Glutamatergic neuron (in vitro differentiated cells): Measurements from ENCODE around the gene RAP2C. TPM values are rescaled to one million over a fixed set of nuclear protein-coding genes. Genes with fewer than 3 reads are reported as not detected.

ENCODE experiments used
- DNase-seq: peaks from one replicate; pipeline ENCODE4 v3.0.0; 2022
- H3K27ac Mint-ChIP-seq: one replicate; pipeline ENCODE4 v1.8.0; 2020; ENCODE audit warnings: mild to moderate bottlenecking, mixed read lengths, inconsistent platforms; ENCODE audit not compliant: unreplicated experiment
- H3K27me3 Mint-ChIP-seq: one replicate; pipeline ENCODE4 v1.8.0; 2020; ENCODE audit warnings: mild to moderate bottlenecking, moderate library complexity, mixed read lengths, inconsistent platforms; ENCODE audit not compliant: unreplicated experiment
- H3K36me3 Mint-ChIP-seq: one replicate; pipeline ENCODE4 v1.8.0; 2020; ENCODE audit warnings: mild to moderate bottlenecking, mixed read lengths, inconsistent platforms; ENCODE audit not compliant: unreplicated experiment
- H3K4me1 Mint-ChIP-seq: one replicate; pipeline ENCODE4 v1.8.0; 2020; ENCODE audit warnings: mild to moderate bottlenecking, low read depth, mixed read lengths, inconsistent platforms; ENCODE audit not compliant: unreplicated experiment
- H3K4me3 Mint-ChIP-seq: one replicate; pipeline ENCODE4 v1.8.0; 2020; ENCODE audit warnings: mild to moderate bottlenecking, mixed read lengths, inconsistent platforms; ENCODE audit not compliant: unreplicated experiment
- H3K9me3 Mint-ChIP-seq: one replicate; pipeline ENCODE4 v1.8.0; 2020; ENCODE audit warnings: mild to moderate bottlenecking, moderate library complexity, mixed read lengths, inconsistent platforms; ENCODE audit not compliant: unreplicated experiment
- total RNA-seq: library from RNA; stranded (reverse); fragmentation: NEBNext Ultra II Directional; extraction: Animal tissue kit (Norgen Biotek cat#: 25700); gene quantifications from one replicate; pipeline ENCODE4 v1.2.1, GENCODE V29; 2021; ENCODE audit not compliant: unreplicated experiment
- TF ChIP-seq, protein P1 (sequence below): fragments of 200-600 bp; sonication (generic); IDR thresholded peaks from one replicate; pipeline ENCODE4 v1.5.0; 2021; ENCODE audit not compliant: partially characterized antibody, unreplicated experiment

The RAP2C gene
- total RNA-seq, 1 donor from 2014 or later, result 22.2 TPM

- no peaks in the 10 kb centered on the region for H3K9me3 Mint-ChIP-seq
- TF ChIP-seq, protein P1, sequence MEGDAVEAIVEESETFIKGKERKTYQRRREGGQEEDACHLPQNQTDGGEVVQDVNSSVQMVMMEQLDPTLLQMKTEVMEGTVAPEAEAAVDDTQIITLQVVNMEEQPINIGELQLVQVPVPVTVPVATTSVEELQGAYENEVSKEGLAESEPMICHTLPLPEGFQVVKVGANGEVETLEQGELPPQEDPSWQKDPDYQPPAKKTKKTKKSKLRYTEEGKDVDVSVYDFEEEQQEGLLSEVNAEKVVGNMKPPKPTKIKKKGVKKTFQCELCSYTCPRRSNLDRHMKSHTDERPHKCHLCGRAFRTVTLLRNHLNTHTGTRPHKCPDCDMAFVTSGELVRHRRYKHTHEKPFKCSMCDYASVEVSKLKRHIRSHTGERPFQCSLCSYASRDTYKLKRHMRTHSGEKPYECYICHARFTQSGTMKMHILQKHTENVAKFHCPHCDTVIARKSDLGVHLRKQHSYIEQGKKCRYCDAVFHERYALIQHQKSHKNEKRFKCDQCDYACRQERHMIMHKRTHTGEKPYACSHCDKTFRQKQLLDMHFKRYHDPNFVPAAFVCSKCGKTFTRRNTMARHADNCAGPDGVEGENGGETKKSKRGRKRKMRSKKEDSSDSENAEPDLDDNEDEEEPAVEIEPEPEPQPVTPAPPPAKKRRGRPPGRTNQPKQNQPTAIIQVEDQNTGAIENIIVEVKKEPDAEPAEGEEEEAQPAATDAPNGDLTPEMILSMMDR, result no peak
- no peak overlapping the region for H3K27ac Mint-ChIP-seq
- no peak overlapping the region for H3K4me3 Mint-ChIP-seq
- no peak for DNase-seq
- H3K27me3 Mint-ChIP-seq, result peaks cover 1% of the 10 kb centered on the region
- H3K4me1 Mint-ChIP-seq, result no peaks in the 10 kb centered on the region
- no peaks in the 10 kb centered on the region for H3K36me3 Mint-ChIP-seq
These were observed 37.9 kb upstream of the RAP2C start for GRCh38 chrX:132257116-132257515.

GRCh38 chrX:132236121-132236520 lies 16.9 kb upstream of the RAP2C start:
- Mint-ChIP-seq H3K27ac (no peak overlapping the region), H3K27me3 (peaks cover 2% of the 10 kb centered on the region), H3K9me3 (peaks cover 3% of the 10 kb centered on the region), H3K4me3 (no peak overlapping the region), H3K36me3 (no peaks in the 10 kb centered on the region), H3K4me1 (peaks cover 2% of the 10 kb centered on the region)
- DNase-seq, result no peak
- TF ChIP-seq, protein P1, result no peak

DNA sequence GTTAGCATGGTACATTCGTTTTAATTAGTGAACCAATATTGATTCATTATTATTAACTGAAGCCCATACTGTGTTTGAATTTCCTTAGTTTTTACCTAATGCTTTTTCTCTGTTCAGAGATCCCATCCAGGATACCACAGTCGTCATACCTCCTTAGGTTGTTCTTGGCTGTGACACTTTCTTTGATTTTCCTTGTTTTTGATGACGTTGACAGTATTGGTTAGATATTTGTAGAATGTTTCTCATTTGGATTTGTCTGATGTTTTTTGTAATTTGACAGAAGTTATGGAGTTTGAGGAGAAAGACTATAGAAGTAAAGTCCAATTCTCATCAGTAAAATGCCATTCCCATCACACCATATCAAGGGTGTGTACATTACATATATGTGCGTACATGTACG lies 16.2 kb upstream of the RAP2C start:
- TF ChIP-seq, protein P1, result no peak
- no peaks in the 10 kb centered on the region for H3K9me3 Mint-ChIP-seq

GRCh38 chrX:132231587-132231986 lies 12.3 kb upstream of the RAP2C start:
- peaks cover 2% of the 10 kb centered on the region for H3K4me1 Mint-ChIP-seq
- TF ChIP-seq, protein P1, result no peak
- no peak for DNase-seq
- no peak overlapping the region for H3K4me3 Mint-ChIP-seq
- H3K36me3 Mint-ChIP-seq, result no peaks in the 10 kb centered on the region
- H3K27me3 Mint-ChIP-seq, result peaks cover 2% of the 10 kb centered on the region
- no peaks in the 10 kb centered on the region for H3K9me3 Mint-ChIP-seq
- no peak overlapping the region for H3K27ac Mint-ChIP-seq

More for the DNA sequence above, 16.2 kb upstream of the RAP2C start:
- peaks cover 2% of the 10 kb centered on the region for H3K27me3 Mint-ChIP-seq
- no peak overlapping the region for H3K4me3 Mint-ChIP-seq
- H3K4me1 Mint-ChIP-seq, result peaks cover 2% of the 10 kb centered on the region
- no peaks in the 10 kb centered on the region for H3K36me3 Mint-ChIP-seq
- DNase-seq, result no peak
- no peak overlapping the region for H3K27ac Mint-ChIP-seq

DNA sequence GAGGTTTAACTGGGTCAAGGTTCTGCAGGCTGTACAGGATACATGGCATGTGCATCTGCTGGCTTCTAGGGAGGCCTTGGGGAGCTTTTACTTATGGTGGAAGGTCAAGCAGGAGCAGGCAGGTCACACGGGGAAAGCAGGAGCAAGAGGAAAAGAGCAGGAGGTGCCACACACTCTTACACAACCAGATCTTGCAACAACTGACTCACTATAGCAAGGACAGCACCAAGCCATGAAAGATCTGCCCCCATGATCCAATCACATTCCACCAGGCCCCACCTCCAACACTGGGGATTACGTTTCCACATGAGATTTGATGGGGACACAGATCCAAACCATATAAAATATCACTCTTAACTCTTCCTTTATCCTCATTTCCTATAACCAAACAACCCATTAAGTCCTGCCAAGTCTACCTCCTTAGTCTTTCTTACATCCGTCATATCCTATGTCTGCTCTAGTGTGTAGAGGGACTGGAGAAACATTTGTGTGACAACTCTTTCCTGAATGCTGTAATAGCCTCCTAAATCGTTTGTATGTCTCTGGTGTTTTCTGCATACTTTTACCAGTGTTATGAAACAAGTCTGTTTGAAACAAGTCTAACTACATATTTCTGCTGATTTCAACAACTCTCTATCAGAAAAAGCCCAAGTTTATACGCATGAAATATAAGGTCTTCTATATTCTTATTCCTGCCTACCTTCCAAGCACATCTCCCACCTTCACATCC lies 8.3 kb upstream of the RAP2C start:
- no peak for DNase-seq
- H3K4me3 Mint-ChIP-seq, result no peak overlapping the region
- peaks cover 2% of the 10 kb centered on the region for H3K4me1 Mint-ChIP-seq
- H3K36me3 Mint-ChIP-seq, result no peaks in the 10 kb centered on the region
- H3K9me3 Mint-ChIP-seq, result no peaks in the 10 kb centered on the region
- no peak overlapping the region for H3K27ac Mint-ChIP-seq
- no peaks in the 10 kb centered on the region for H3K27me3 Mint-ChIP-seq
- TF ChIP-seq, protein P1, result no peak
